ENCODE measurements around the gene AVEN.

Gene AVEN

DNA sequence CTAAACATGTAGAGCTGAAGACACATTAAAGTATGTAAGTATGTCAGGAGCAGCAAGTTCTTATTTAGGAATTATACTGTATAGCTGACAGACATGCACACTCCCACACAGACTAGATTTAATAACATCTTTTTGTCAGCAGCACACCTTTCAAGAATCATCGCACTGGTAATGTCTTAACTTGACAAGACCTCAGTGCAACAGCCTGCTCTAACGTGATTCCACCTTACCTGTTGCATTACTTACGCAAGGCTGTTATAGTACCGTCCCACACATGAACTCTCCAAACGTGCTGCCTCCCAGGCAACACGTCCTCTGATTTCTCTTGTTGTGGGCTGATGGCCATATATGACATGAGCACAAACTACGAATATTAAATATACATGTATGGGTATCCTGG, 58.8 kb downstream of the AVEN start:
- H3K36me3 Mint-ChIP-seq (ENCODE audit: low read depth): no peaks in the 10 kb centered on the region
- H3K4me1 Mint-ChIP-seq: no peaks in the 10 kb centered on the region
- H3K4me3 Mint-ChIP-seq: no peak overlapping the region
- no peaks in the 10 kb centered on the region for H3K27me3 Mint-ChIP-seq (ENCODE audit: low read depth)
- H3K9me3 Mint-ChIP-seq: no peaks in the 10 kb centered on the region
- no peak overlapping the region for H3K27ac Mint-ChIP-seq
- TF ChIP-seq CTCF (IDR thresholded peaks at IDR 0.05; ENCODE audit: unreplicated experiment in 3 of 3): no peak

GRCh38 chr15:33975022-33975565, 63.9 kb downstream of the AVEN start:
- Mint-ChIP-seq H3K27ac (no peak overlapping the region), H3K4me1 (no peaks in the 10 kb centered on the region)

GRCh38 chr15:33971811-33972210, 67.2 kb downstream of the AVEN start:
- no peaks in the 10 kb centered on the region for H3K9me3 Mint-ChIP-seq
- TF ChIP-seq CTCF (IDR thresholded peaks at IDR 0.05; ENCODE audit: unreplicated experiment in 3 of 3): no peak
- H3K27me3 Mint-ChIP-seq (ENCODE audit: low read depth): no peaks in the 10 kb centered on the region
- H3K27ac Mint-ChIP-seq: no peak overlapping the region
- no peak overlapping the region for H3K4me3 Mint-ChIP-seq
- no peaks in the 10 kb centered on the region for H3K4me1 Mint-ChIP-seq
- no peaks in the 10 kb centered on the region for H3K36me3 Mint-ChIP-seq (ENCODE audit: low read depth)

More at GRCh38 chr15:33975022-33975565, 63.9 kb downstream of the AVEN start:
- Mint-ChIP-seq H3K4me3 (no peak overlapping the region), H3K27me3 (ENCODE audit: low read depth) (no peaks in the 10 kb centered on the region), H3K9me3 (no peaks in the 10 kb centered on the region), H3K36me3 (ENCODE audit: low read depth) (no peaks in the 10 kb centered on the region)
- TF ChIP-seq CTCF (IDR thresholded peaks at IDR 0.05; ENCODE audit: unreplicated experiment in 3 of 3): peak in 1 of 3 experiments; percentile 8

- Mint-ChIP-seq H3K4me1 (no peaks in the 10 kb centered on the region), H3K36me3 (ENCODE audit: low read depth) (no peaks in the 10 kb centered on the region), H3K4me3 (no peak overlapping the region), H3K27ac (no peak overlapping the region), H3K27me3 (ENCODE audit: low read depth) (no peaks in the 10 kb centered on the region), H3K9me3 (no peaks in the 10 kb centered on the region)
- TF ChIP-seq CTCF (IDR thresholded peaks at IDR 0.05; ENCODE audit: unreplicated experiment in 3 of 3): no peak
Measured at GRCh38 chr15:33968821-33969220, 70.2 kb downstream of the AVEN start.

DNA sequence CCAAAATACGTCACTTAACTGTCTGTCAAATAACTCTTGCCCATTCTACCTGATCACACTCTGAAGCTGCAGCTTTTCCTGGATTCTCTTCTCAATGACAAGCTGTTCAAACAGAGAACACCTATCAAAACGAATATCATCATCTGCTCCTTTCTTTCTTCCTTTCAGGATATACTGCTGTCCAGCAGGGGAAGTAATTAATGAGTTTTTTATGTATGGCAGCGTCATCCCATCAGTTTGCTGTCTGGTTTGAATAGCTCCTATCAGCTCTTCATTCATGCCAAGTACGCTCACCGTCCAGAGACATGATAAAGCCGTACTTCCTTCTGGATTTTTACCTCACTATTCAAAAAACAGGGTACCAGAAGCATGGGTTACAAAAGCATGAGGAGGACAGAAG, 70.8 kb downstream of the AVEN start, which contains the start of gene CHRM5:
CHRM5 (plus strand) TSS at position 274 of the 400 bp plus-strand sequence. CDS start 94,221 bp downstream, outside the sequence.
- no peak within 1 kb of the TSS for H3K27ac Mint-ChIP-seq
- TF ChIP-seq CTCF (IDR thresholded peaks at IDR 0.05; ENCODE audit: unreplicated experiment in 3 of 3): no peak
- H3K27me3 Mint-ChIP-seq (ENCODE audit: low read depth): no peaks in the 10 kb centered on the region
- H3K9me3 Mint-ChIP-seq: no peaks in the 10 kb centered on the region
- H3K4me1 Mint-ChIP-seq: no peaks in the 10 kb centered on the region
- H3K36me3 Mint-ChIP-seq (ENCODE audit: low read depth): no peaks in the 10 kb centered on the region
- no peak within 1 kb of the TSS for H3K4me3 Mint-ChIP-seq

- TF ChIP-seq CTCF (IDR thresholded peaks at IDR 0.05; ENCODE audit: unreplicated experiment in 3 of 3): no peak
- Mint-ChIP-seq H3K27me3 (ENCODE audit: low read depth) (no peaks in the 10 kb centered on the region), H3K4me3 (no peak overlapping the region), H3K36me3 (ENCODE audit: low read depth) (no peaks in the 10 kb centered on the region), H3K4me1 (peaks cover under 1% of the 10 kb centered on the region), H3K27ac (no peak overlapping the region), H3K9me3 (no peaks in the 10 kb centered on the region)
Measured at GRCh38 chr15:33964665-33965040, 74.4 kb downstream of the AVEN start.

All from nephron (organoid).